SK-N-SH treated with all-trans-retinoic acid at 6 μM for 48 hours (cell line): ENCODE results near the gene LIFR.

Experiments used
- ATAC-seq: fragments of 200-7000 bp; cut with Tn5 transposase; 3 replicates; pipeline ENCODE4 v1.9.1; 2020; ENCODE audit warnings: mild to moderate bottlenecking, moderate library complexity
- ARNTL ChIP-seq: fragments of 450-650 bp; formaldehyde crosslinking; IDR thresholded peaks from 2 replicates; pipeline ENCODE4 v1.5.0; 2020; ENCODE audit warnings: low read depth, mild to moderate bottlenecking, moderate library complexity, borderline replicate concordance
- BACH2 ChIP-seq: fragments of 250-450 bp; sonication (Bioruptor Pico); IDR thresholded peaks from 2 replicates; pipeline ENCODE4 v1.9.0; 2021; ENCODE audit warnings: mild to moderate bottlenecking, borderline replicate concordance
- CREB5 ChIP-seq: fragments of 250-450 bp; sonication (Bioruptor Pico); IDR thresholded peaks from 2 replicates; pipeline ENCODE4 v1.5.1; 2020; ENCODE audit warnings: low read depth, mild to moderate bottlenecking, moderate library complexity
- CSDC2 ChIP-seq: fragments of 250-450 bp; sonication (Bioruptor Pico); IDR thresholded peaks from 2 replicates; pipeline ENCODE4 v1.5.0; 2020; ENCODE audit warnings: mild to moderate bottlenecking, moderate library complexity
- ESRRG ChIP-seq: fragments of 250-450 bp; sonication (Bioruptor Pico); IDR thresholded peaks from 2 replicates; pipeline ENCODE4 v1.6.1; 2021; ENCODE audit warnings: mild to moderate bottlenecking
- GLIS3 ChIP-seq: fragments of 250-450 bp; sonication (Bioruptor Pico); IDR thresholded peaks from 2 replicates; pipeline ENCODE4 v1.5.0; 2020; ENCODE audit warnings: mild to moderate bottlenecking, moderate library complexity
- ISL1 ChIP-seq: fragments of 250-450 bp; sonication (Bioruptor Pico); IDR thresholded peaks from 2 replicates; pipeline ENCODE4 v2.1.2; 2022; ENCODE audit warnings: mild to moderate bottlenecking, moderate library complexity
- PATZ1 ChIP-seq: fragments of 250-450 bp; sonication (Bioruptor Pico); IDR thresholded peaks from 2 replicates; pipeline ENCODE4 v1.8.0; 2020; ENCODE audit warnings: mild to moderate bottlenecking, moderate library complexity, borderline replicate concordance
- PPARA ChIP-seq: fragments of 250-450 bp; sonication (Bioruptor Pico); IDR thresholded peaks from 2 replicates; pipeline ENCODE4 v1.5.0; 2020; ENCODE audit warnings: mild to moderate bottlenecking, borderline replicate concordance
- RARB ChIP-seq: fragments of 250-450 bp; sonication (Bioruptor Pico); IDR thresholded peaks from 2 replicates; pipeline ENCODE4 v1.8.0; 2021; ENCODE audit warnings: mild to moderate bottlenecking, moderate library complexity
- SNAI2 ChIP-seq: fragments of 250-450 bp; sonication (Bioruptor Pico); IDR thresholded peaks from 2 replicates; pipeline ENCODE4 v1.5.0; 2020; ENCODE audit warnings: mild to moderate bottlenecking, moderate library complexity
- TCF4 ChIP-seq: fragments of 250-450 bp; sonication (Bioruptor Pico); IDR thresholded peaks from 2 replicates; pipeline ENCODE4 v1.8.0; 2021; ENCODE audit warnings: mild to moderate bottlenecking, moderate library complexity, borderline replicate concordance
- TOX ChIP-seq: fragments of 250-450 bp; sonication (Bioruptor Pico); IDR thresholded peaks from 2 replicates; pipeline ENCODE4 v1.8.0; 2021; ENCODE audit warnings: mild to moderate bottlenecking, moderate library complexity, borderline replicate concordance
- TSHZ2 ChIP-seq: fragments of 250-450 bp; sonication (Bioruptor Pico); IDR thresholded peaks from 2 replicates; pipeline ENCODE4 v1.5.0; 2020; ENCODE audit warnings: mild to moderate bottlenecking, moderate library complexity
- ZC3H10 ChIP-seq: fragments of 250-450 bp; sonication (Bioruptor Pico); IDR thresholded peaks from 2 replicates; pipeline ENCODE4 v1.5.1; 2021; ENCODE audit warnings: mild to moderate bottlenecking, moderate library complexity
- ZFP3 ChIP-seq: fragments of 250-450 bp; sonication (Bioruptor Pico); IDR thresholded peaks from 2 replicates; pipeline ENCODE4 v1.5.0; 2020; ENCODE audit warnings: mild to moderate bottlenecking, moderate library complexity
- ZFP30 ChIP-seq: fragments of 450-650 bp; formaldehyde crosslinking; IDR thresholded peaks from 2 replicates; pipeline ENCODE4 v1.5.0; 2022; ENCODE audit warnings: mild to moderate bottlenecking, moderate library complexity
- ZNF565 ChIP-seq: fragments of 450-650 bp; formaldehyde crosslinking; conservative IDR thresholded peaks from 2 replicates; pipeline ENCODE4 v1.5.0; 2020; ENCODE audit warnings: low read depth, mild to moderate bottlenecking, moderate library complexity
- ZNF70 ChIP-seq: fragments of 450-650 bp; formaldehyde crosslinking; IDR thresholded peaks from 2 replicates; pipeline ENCODE4 v1.5.0; 2020; ENCODE audit warnings: mild to moderate bottlenecking, moderate library complexity
- ZNF8 ChIP-seq: fragments of 450-650 bp; formaldehyde crosslinking; IDR thresholded peaks from 2 replicates; pipeline ENCODE4 v1.5.0; 2020; ENCODE audit warnings: mild to moderate bottlenecking, moderate library complexity
- TF ChIP-seq, protein P1 (sequence below): fragments of 250-450 bp; sonication (Bioruptor Pico); IDR thresholded peaks from 2 replicates; pipeline ENCODE4 v1.5.1; 2021; ENCODE audit warnings: mild to moderate bottlenecking, moderate library complexity
- TF ChIP-seq, protein P2 (sequence below): fragments of 250-450 bp; sonication (Bioruptor Pico); IDR thresholded peaks from 2 replicates; pipeline ENCODE4 v1.8.0; 2021; ENCODE audit warnings: low read depth, mild to moderate bottlenecking, moderate library complexity, borderline replicate concordance

Gene LIFR

DNA sequence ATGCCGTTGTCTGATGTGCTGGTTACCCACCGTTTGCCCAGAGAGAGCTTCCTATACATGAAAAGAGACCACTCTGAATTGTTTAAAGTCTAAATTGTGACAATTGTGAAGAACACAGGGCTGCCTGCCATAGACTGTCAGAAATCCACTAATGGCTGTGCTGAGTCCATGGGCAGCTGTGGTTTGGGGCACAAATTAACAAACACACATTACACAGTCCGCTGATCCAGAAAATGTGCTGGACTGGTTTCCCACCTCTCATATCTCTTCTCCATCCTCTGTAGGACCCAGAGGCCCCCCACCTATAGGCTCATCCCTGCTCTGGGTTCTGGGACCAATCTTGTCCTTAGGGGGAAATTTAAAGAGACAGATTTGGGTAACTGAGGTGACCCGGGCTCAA, 19.0 kb upstream of the LIFR start:
- ATAC-seq = no peak

GRCh38 chr5:38574009-38574408, 17.6 kb upstream of the LIFR start:
- no peak for TF ChIP-seq ZC3H10 (CRISPR knock-in tag)
- no peak for TF ChIP-seq SNAI2 (CRISPR knock-in tag)
- no peak for TF ChIP-seq TCF4
- TF ChIP-seq ZNF565 = no peak
- no peak for TF ChIP-seq ISL1
- no peak for TF ChIP-seq ESRRG (CRISPR knock-in tag)
- no peak for TF ChIP-seq GLIS3 (CRISPR knock-in tag)
- TF ChIP-seq ZFP30 (CRISPR knock-in tag) = no peak
- no peak for TF ChIP-seq PATZ1 (CRISPR knock-in tag)
- no peak for TF ChIP-seq TSHZ2 (CRISPR knock-in tag)
- ATAC-seq = peak; percentile 66; the same call in 1 of the 3 replicates

More for the DNA sequence above, 19.0 kb upstream of the LIFR start:
- TF ChIP-seq BACH2 (CRISPR knock-in tag) (no peak), PPARA (CRISPR knock-in tag) (no peak), CREB5 (CRISPR knock-in tag) (no peak), TCF4 (no peak), ESRRG (CRISPR knock-in tag) (no peak), CSDC2 (no peak), GLIS3 (CRISPR knock-in tag) (no peak), ISL1 (no peak), SNAI2 (CRISPR knock-in tag) (no peak), ZC3H10 (CRISPR knock-in tag) (no peak), ZNF8 (CRISPR knock-in tag) (no peak), ZNF565 (no peak), ZFP30 (CRISPR knock-in tag) (no peak), TOX (no peak), ZFP3 (CRISPR knock-in tag) (no peak), ARNTL (CRISPR knock-in tag) (no peak)
- TF ChIP-seq, protein P1, sequence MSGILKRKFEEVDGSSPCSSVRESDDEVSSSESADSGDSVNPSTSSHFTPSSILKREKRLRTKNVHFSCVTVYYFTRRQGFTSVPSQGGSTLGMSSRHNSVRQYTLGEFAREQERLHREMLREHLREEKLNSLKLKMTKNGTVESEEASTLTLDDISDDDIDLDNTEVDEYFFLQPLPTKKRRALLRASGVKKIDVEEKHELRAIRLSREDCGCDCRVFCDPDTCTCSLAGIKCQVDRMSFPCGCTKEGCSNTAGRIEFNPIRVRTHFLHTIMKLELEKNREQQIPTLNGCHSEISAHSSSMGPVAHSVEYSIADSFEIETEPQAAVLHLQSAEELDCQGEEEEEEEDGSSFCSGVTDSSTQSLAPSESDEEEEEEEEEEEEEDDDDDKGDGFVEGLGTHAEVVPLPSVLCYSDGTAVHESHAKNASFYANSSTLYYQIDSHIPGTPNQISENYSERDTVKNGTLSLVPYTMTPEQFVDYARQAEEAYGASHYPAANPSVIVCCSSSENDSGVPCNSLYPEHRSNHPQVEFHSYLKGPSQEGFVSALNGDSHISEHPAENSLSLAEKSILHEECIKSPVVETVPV (CRISPR knock-in tag) = no peak
- TF ChIP-seq, protein P2, sequence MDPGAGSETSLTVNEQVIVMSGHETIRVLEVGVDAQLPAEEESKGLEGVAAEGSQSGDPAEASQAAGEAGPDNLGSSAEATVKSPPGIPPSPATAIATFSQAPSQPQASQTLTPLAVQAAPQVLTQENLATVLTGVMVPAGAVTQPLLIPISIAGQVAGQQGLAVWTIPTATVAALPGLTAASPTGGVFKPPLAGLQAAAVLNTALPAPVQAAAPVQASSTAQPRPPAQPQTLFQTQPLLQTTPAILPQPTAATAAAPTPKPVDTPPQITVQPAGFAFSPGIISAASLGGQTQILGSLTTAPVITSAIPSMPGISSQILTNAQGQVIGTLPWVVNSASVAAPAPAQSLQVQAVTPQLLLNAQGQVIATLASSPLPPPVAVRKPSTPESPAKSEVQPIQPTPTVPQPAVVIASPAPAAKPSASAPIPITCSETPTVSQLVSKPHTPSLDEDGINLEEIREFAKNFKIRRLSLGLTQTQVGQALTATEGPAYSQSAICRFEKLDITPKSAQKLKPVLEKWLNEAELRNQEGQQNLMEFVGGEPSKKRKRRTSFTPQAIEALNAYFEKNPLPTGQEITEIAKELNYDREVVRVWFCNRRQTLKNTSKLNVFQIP (CRISPR knock-in tag) = no peak

- no peak for TF ChIP-seq TSHZ2 (CRISPR knock-in tag)
- TF ChIP-seq BACH2 (CRISPR knock-in tag) = no peak
- no peak for TF ChIP-seq ZNF565
- no peak for TF ChIP-seq SNAI2 (CRISPR knock-in tag)
- TF ChIP-seq ESRRG (CRISPR knock-in tag) = no peak
- TF ChIP-seq, protein P1 (CRISPR knock-in tag) = no peak
- no peak for TF ChIP-seq ZNF70
- TF ChIP-seq RARB = no peak
- no peak for TF ChIP-seq PPARA (CRISPR knock-in tag)
- no peak for ATAC-seq
Measured at GRCh38 chr5:38573521-38573920, 17.1 kb upstream of the LIFR start.
